ENCODE data around the gene PDE2A. TPM values are rescaled to one million over a fixed set of nuclear protein-coding genes. Genes with fewer than 3 reads are reported as not detected.

The PDE2A gene
- total RNA-seq, 2 experiments from 2014 or later: 0.40 to 0.48 TPM

- CTCF ChIA-PET: no interaction called here
- Mint-ChIP-seq H3K4me1 (peaks cover 44% of the 10 kb centered on the region), H3K9me3 (no peaks in the 10 kb centered on the region), H3K27me3 (no peaks in the 10 kb centered on the region), H3K27ac (peak overlapping the region; percentile 78), H3K4me3 (no peak overlapping the region), H3K36me3 (ENCODE audit: low read depth) (peaks cover 31% of the 10 kb centered on the region)
- POLR2A ChIA-PET: no interaction called here
- no peak for DNase-seq
These were observed 13.1 kb upstream of the PDE2A start for GRCh38 chr11:72687326-72687725.

- Mint-ChIP-seq H3K9me3 (no peaks in the 10 kb centered on the region), H3K36me3 (ENCODE audit: low read depth) (peaks cover 29% of the 10 kb centered on the region), H3K27ac (peak overlapping the region; percentile 78), H3K4me1 (peaks cover 47% of the 10 kb centered on the region), H3K4me3 (no peak overlapping the region), H3K27me3 (no peaks in the 10 kb centered on the region)
- no peak for DNase-seq
- ChIA-PET CTCF (no interaction called here), POLR2A (no interaction called here)
These were observed 12.5 kb upstream of the PDE2A start for GRCh38 chr11:72686639-72687220.

- ChIA-PET POLR2A (no interaction called here), CTCF (interaction anchor here (0.8 to 4.2 kb wide), 7 partner anchors 12 to 669 kb away, joined by 3 to 32 read pairs (median 6); partner anchors contain the start of genes PDE2A and STARD10)
- Mint-ChIP-seq H3K9me3 (no peaks in the 10 kb centered on the region), H3K27me3 (no peaks in the 10 kb centered on the region), H3K4me1 (peaks cover 45% of the 10 kb centered on the region), H3K27ac (peak overlapping the region; percentile 78), H3K36me3 (ENCODE audit: low read depth) (peaks cover 29% of the 10 kb centered on the region), H3K4me3 (no peak overlapping the region)
- peak; percentile 37 for DNase-seq
These were observed 11.6 kb upstream of the PDE2A start for GRCh38 chr11:72685560-72686480.

DNA sequence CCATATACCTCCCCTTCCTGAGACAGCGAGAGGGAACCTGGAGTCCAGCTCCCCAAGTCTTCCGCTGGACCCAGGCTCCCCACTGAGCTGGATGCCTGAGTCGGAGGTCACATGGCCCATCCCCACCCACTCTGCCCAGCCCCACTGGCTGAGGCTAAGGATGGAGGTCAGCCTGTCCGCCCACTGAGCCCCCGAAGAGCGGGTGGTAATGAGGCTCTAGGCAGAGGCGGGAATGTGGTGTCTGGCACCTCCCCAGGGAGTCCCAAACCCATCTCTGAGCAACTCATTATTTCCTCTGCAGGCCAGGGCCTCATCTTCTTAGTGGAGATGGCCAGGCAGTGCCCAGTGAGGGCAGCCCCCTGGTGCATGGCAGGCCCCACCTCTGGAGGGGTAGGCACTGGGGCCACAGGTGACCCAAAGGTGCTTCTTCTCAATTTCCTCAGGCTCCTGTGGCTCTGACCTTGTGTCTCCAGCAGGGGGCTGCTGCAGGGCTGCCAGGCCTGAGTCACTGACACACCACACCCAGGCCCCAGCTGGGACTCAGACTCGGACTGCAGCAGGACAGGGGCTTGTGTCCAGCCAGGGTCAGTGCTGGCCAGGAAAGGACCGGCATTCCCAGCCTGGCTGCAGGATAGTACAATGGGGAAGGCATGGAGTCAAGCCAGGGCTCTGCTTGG is 10.2 kb upstream of the PDE2A start:
- peaks cover 2% of the 10 kb centered on the region for H3K27me3 Mint-ChIP-seq
- DNase-seq: peak; percentile 53
- no peak overlapping the region for H3K4me3 Mint-ChIP-seq
- H3K9me3 Mint-ChIP-seq: no peaks in the 10 kb centered on the region
- ChIA-PET POLR2A (no interaction called here), CTCF (interaction anchor here (0.7 to 4.2 kb wide), 24 partner anchors 9 to 667 kb away, joined by 3 to 32 read pairs (median 4); partner anchors contain the start of genes PDE2A and STARD10)
- H3K27ac Mint-ChIP-seq: no peak overlapping the region
- H3K4me1 Mint-ChIP-seq: peaks cover 43% of the 10 kb centered on the region
- peaks cover 25% of the 10 kb centered on the region for H3K36me3 Mint-ChIP-seq (ENCODE audit: low read depth)

DNA sequence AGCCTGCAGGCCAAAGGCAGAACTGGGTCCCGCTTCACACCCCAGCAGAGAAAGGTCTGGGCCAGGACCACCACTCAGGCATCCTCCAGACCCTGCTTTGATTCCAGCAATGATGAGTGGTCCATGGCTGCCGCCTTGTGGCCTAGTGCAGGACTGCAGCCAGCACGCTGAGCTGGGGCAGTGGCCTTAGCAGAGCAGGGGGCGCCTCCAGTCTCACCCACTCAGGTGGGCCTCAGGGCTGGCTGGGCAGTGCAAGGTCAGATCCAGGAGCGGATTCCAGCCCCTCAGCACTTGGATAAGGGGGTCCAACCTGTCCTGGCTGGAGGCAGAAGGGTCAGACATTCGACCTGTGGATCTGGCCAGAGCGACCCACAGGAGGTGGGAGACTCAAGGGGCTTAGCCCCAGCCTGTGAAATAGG is 9.6 kb upstream of the PDE2A start:
- H3K9me3 Mint-ChIP-seq: no peaks in the 10 kb centered on the region
- ChIA-PET CTCF (interaction anchor here (0.7 to 4.2 kb wide), 18 partner anchors 8 to 481 kb away, joined by 3 to 32 read pairs (median 5); no protein-coding TSS in a partner anchor), POLR2A (no interaction called here)
- H3K36me3 Mint-ChIP-seq (ENCODE audit: low read depth): peaks cover 23% of the 10 kb centered on the region
- peak; percentile 70 for DNase-seq
- H3K27me3 Mint-ChIP-seq: peaks cover 7% of the 10 kb centered on the region
- H3K4me3 Mint-ChIP-seq: no peak overlapping the region
- peaks cover 43% of the 10 kb centered on the region for H3K4me1 Mint-ChIP-seq
- H3K27ac Mint-ChIP-seq: no peak overlapping the region

GRCh38 chr11:72682858-72683243 is 8.6 kb upstream of the PDE2A start:
- no peaks in the 10 kb centered on the region for H3K9me3 Mint-ChIP-seq
- ChIA-PET POLR2A (no interaction called here), CTCF (interaction anchor here (1.1 to 4.2 kb wide), 9 partner anchors 10 to 482 kb away, joined by 3 to 32 read pairs (median 5); no protein-coding TSS in a partner anchor)
- H3K27ac Mint-ChIP-seq: no peak overlapping the region
- H3K36me3 Mint-ChIP-seq (ENCODE audit: low read depth): peaks cover 16% of the 10 kb centered on the region
- no peak for DNase-seq
- peaks cover 35% of the 10 kb centered on the region for H3K4me1 Mint-ChIP-seq
- H3K4me3 Mint-ChIP-seq: no peak overlapping the region
- peaks cover 13% of the 10 kb centered on the region for H3K27me3 Mint-ChIP-seq

DNA sequence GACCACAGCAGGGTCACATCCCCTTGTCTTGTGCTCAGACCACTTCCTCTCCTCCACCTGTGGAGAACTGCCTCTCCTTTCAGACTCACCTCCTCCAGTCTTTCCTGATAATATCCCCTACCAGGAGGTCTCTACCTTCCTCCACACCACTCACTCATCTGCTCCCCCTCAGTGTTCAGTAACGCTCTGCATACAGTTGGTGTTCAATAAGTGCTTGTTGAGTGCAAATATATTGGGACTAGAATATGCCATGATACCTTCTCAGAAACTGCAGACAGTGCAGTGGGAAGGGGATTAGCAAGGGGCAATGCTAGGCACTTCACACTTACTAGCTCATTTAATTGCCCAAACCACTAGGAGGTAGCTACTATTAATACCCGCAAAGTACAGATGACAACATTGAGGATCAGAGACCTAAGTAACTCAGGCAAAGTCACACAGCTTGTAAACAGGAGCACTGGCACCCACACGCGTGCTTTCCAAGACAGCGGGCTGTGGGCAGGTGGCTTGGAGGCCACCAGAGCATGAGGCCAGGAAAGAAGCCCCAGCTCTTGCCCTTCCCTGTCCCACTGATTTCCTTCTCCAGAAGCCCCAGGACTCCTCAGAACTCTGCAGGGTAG is 8.1 kb upstream of the PDE2A start:
- DNase-seq: no peak
- Mint-ChIP-seq H3K4me1 (peaks cover 30% of the 10 kb centered on the region), H3K27me3 (peaks cover 18% of the 10 kb centered on the region), H3K4me3 (no peak overlapping the region), H3K9me3 (no peaks in the 10 kb centered on the region), H3K27ac (peak overlapping the region; percentile 47), H3K36me3 (ENCODE audit: low read depth) (peaks cover 14% of the 10 kb centered on the region)
- CTCF ChIA-PET: interaction anchor here (1.1 to 4.2 kb wide), 6 partner anchors 10 to 483 kb away, joined by 3 to 32 read pairs (median 4); no protein-coding TSS in a partner anchor
- POLR2A ChIA-PET: no interaction called here

GRCh38 chr11:72681226-72682153 is 7.3 kb upstream of the PDE2A start:
- POLR2A ChIA-PET: no interaction called here
- H3K27me3 Mint-ChIP-seq: peaks cover 27% of the 10 kb centered on the region
- no peaks in the 10 kb centered on the region for H3K9me3 Mint-ChIP-seq
- peaks cover 21% of the 10 kb centered on the region for H3K4me1 Mint-ChIP-seq
- no peak overlapping the region for H3K4me3 Mint-ChIP-seq
- H3K36me3 Mint-ChIP-seq (ENCODE audit: low read depth): peaks cover 5% of the 10 kb centered on the region
- H3K27ac Mint-ChIP-seq: peak overlapping the region; percentile 55
- no peak for DNase-seq
- CTCF ChIA-PET: interaction anchor here (1.2 to 4.2 kb wide), 6 partner anchors 13 to 251 kb away, joined by 4 to 32 read pairs (median 4); no protein-coding TSS in a partner anchor

- Mint-ChIP-seq H3K27ac (no peak overlapping the region), H3K4me3 (no peak overlapping the region), H3K9me3 (no peaks in the 10 kb centered on the region), H3K36me3 (ENCODE audit: low read depth) (peaks cover 3% of the 10 kb centered on the region), H3K27me3 (peaks cover 35% of the 10 kb centered on the region), H3K4me1 (peaks cover 13% of the 10 kb centered on the region)
- DNase-seq: no peak
- ChIA-PET CTCF (interaction anchor here (0.5 to 1.4 kb wide), 6 partner anchors 12 to 1268 kb away, joined by 3 to 4 read pairs (median 4); no protein-coding TSS in a partner anchor), POLR2A (no interaction called here)
These were observed 6.5 kb upstream of the PDE2A start for GRCh38 chr11:72680624-72681158.

DNA sequence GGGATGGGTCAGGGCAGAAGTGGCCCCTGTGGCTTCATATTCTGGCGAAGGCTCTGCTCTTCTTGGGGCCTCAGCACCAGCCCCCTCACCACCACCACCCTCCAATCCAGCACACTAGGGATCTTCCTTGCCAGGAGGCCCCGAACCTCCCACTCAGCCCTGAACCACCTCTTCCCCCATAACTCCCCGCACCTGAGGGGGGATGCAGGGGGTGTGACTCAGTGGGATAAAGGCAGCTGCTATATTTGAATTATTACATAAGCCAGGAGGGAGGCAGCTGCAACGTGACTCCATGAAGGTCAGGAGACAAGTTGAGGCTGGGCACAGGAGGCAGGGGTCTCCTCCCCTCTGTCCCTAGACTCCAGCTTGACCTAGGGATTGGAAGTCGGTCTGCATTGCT is 5.6 kb upstream of the PDE2A start:
- H3K9me3 Mint-ChIP-seq: no peaks in the 10 kb centered on the region
- peaks cover 7% of the 10 kb centered on the region for H3K4me1 Mint-ChIP-seq
- no peak overlapping the region for H3K27ac Mint-ChIP-seq
- H3K4me3 Mint-ChIP-seq: no peak overlapping the region
- H3K36me3 Mint-ChIP-seq (ENCODE audit: low read depth): peaks cover 3% of the 10 kb centered on the region
- no peak for DNase-seq
- ChIA-PET CTCF (interaction anchor here (0.6 to 2.2 kb wide), 3 partner anchors 12 to 18 kb away, joined by 3 to 11 read pairs (median 4); no protein-coding TSS in a partner anchor), POLR2A (interaction anchor here (0.6 kb wide), 1 partner anchor 245 kb away, joined by 4 read pairs; the partner anchor contains the start of gene CLPB)
- H3K27me3 Mint-ChIP-seq: peaks cover 42% of the 10 kb centered on the region

DNA sequence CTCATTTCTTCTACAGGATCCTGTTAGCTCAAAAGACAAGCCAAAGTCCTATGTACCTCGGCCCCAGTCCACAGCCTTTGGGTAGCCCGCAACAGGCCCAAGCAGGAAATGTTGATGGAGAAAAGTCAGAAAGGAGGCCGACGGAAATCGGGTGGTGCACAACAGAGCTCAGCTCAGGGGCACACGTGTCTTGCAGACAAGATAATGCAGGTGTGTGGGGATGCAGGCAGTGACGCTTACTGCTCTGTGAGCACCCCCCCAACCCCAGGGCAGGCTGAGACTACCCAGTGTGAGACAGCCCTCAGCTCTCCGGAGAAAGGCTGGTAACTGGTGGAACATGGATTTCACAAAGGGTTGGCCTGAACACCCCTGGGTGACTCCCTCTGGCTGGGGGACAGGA is 4.3 kb upstream of the PDE2A start:
- Mint-ChIP-seq H3K4me1 (peaks cover 4% of the 10 kb centered on the region), H3K9me3 (no peaks in the 10 kb centered on the region), H3K27me3 (peaks cover 56% of the 10 kb centered on the region), H3K27ac (no peak overlapping the region), H3K36me3 (ENCODE audit: low read depth) (peaks cover under 1% of the 10 kb centered on the region), H3K4me3 (no peak overlapping the region)
- POLR2A ChIA-PET: no interaction called here
- DNase-seq: no peak
- CTCF ChIA-PET: interaction anchor here (0.5 to 2.2 kb wide), 3 partner anchors 11 to 459 kb away, joined by 3 to 11 read pairs (median 7); no protein-coding TSS in a partner anchor
